ENCODE measurements around the gene TTC31.
A peak's percentile ranks its signal among the peaks of the same experiment; 100 is the strongest.
"Not testable (repeated sequence)": the region's sequence is repeated elsewhere in the genome, so short reads cannot be mapped to it uniquely, and the experiment has no call there.

Gene TTC31

GRCh38 chr2:74457549-74458131 lies 25.2 kb upstream of the TTC31 start:
- DNase-seq = peak; percentile 74

DNA sequence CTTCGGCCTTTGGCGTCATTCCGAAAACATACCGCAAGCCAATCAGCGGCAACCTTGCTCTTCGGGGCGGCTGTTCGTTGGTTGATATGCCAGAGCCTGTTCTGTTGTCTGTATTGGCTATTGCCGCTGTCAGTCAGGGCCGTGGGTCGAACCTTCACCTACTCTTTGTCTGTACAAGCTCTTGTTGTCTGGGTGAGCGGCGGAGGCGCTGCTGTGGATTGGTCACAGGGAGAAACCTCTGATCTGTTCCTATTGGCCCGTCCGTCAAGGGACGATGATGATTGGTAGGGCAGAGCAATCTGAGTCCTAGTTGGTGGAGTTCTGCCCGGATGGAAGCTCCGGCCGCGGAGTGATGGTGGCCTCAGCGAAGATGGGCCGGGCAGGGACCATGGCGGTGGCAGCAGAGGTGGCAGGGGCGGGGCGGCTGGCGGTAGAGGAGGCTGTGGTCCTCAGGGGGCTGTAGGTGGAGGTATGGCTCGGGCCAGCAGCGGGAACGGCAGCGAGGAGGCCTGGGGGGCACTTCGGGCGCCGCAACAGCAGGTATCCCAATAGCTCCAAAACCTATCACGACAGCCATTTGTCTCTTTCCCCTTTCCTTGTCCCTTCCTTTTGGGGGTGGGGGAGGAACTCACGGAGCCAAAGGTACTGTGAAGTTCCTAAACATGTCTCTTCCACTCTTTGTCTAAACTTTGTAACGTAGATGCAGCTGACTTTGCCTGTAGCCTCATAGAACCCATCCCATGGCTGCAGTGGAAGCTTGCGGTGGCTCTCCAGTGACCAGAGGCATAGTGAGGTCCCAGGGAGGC lies 24.5 kb upstream of the TTC31 start, which contains the start of gene WBP1:
WBP1 (plus strand) TSS at position 307 of the 806 bp plus-strand sequence; CDS start at position 472, 165 bp downstream.
- DNase-seq = peak; percentile 99

- DNase-seq = no peak
These were observed 23.9 kb upstream of the TTC31 start for GRCh38 chr2:74458938-74459363.

- DNase-seq = not testable (repeated sequence)
These were observed 23.3 kb upstream of the TTC31 start for GRCh38 chr2:74459503-74460118.

GRCh38 chr2:74460187-74460586 lies 22.7 kb upstream of the TTC31 start:
- not testable (repeated sequence) for DNase-seq

- no peak for DNase-seq
These were observed 21.5 kb upstream of the TTC31 start for GRCh38 chr2:74461187-74462053.

DNA sequence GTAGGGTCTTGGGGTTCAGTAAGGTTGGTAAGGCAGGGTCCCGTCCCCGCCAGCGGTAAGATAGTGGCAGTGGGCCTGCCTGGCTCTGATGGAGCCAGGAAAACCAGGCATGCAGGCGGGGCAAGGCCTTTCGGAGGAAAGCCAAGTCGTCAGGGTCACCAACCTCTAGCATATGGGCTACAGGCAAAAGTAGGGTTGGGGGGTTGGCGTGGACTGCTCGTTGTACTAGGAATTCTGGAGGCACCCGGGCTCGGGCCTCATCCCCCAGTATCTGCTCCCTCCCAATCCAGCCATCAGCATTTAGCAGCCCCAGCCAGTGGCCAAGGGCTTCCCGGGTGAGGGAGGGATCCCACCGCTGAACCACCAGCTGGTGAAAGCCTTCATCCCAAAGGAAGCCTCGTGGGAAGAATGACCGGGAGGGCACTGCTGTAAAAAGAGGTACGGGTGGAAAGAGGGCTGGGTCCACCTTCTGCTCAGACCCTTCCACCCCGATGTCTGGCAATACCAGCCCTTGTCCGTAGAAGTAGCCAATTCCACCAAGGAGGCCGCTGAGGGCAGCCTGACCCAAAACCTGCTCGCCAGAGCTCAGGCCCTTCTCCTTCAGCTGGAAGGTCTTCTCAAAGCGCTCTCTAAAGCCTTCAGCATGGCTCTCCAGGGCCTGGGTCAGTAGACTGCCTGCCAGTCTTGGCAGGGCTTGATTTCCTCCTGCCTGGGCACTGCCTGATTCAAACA lies 20.7 kb upstream of the TTC31 start:
- no peak for DNase-seq

DNA sequence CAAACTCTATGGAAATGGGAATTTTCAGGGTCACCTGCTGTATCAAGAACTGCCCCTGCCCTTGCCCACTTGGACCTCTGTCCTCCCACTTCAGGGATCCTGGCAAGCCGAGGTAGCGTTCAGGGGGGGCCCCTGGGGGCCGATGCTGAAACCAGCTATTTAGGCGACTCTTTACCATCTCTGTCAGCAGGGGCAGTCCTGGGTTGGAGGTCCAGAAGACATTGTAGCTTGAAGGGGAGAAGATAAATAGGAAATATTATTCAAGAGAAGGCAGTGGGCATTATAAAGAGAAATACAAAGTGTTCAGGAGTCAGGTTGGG lies 20.1 kb upstream of the TTC31 start:
- DNase-seq = no peak

DNA sequence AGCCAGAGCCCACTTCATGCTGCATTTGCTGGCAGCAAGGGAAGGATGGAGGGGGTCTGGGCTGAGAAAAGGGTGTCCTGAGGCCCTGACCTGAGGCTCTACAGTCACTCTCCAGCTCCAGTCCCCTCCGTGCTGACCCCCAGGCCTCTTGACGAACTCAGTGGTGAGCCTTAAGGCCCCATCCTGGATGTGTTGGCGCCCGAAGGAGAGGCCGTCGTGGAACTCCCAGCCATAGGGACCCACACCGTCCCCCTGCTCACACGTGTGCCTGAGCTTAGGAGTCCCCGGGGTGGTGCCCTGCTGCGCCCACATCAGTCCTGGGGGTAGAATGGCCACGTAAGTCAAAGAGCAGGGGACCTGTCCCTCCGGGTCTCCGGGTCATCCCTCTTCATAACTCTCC lies 18.5 kb upstream of the TTC31 start:
- DNase-seq = no peak

GRCh38 chr2:74470742-74471141 lies 12.1 kb upstream of the TTC31 start:
- not testable (repeated sequence) for DNase-seq

GRCh38 chr2:74471332-74472065 lies 11.4 kb upstream of the TTC31 start:
- no peak for DNase-seq

DNA sequence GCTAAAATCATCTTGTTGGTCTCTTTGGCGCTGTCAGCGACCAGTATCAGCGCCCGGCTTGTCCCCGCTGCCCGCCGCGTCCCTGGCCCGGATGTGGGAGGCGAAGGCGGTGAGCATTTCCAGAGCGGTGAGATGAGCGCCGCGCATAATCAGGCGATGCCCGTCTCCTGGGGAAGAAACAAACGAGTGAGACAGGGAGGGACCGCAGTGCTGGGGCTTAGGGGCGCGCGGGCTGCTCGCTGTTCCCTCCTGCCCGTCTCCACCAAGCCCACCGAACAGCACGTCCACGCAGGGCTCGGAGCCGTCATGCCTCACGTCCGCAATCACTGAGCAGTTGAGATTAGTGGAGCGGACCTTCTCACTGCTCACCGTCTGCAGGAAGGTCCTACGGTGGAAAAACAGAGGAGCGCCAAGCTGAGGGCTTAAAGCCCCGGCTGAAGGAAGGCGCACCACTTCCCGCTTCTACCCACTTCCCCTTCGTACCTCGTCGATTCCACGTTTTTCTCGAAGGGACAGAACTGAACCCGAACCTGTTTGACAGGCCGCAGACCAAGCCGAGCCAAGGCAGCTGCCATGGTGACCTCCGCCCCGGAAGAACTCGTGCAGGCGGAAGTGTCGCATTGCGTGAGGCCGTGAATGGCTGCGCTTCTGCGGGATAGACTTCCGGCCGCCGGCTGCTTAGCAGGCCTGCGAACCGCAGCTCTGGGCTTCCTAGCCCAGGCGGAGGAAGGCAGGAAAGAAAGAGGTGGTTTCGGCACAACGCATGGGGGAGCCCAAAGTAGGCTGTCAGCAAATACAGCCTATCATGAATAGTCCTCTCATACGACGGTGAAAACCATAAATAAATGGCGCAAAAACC lies 10.6 kb upstream of the TTC31 start, which contains the start of gene MRPL53:
MRPL53 (minus strand) TSS at position 595 of the 859 bp plus-strand sequence; CDS start at position 575, 20 bp downstream.
- peak; percentile 89 for DNase-seq

- no peak for DNase-seq
These were observed 10.0 kb upstream of the TTC31 start for GRCh38 chr2:74472945-74473258.

DNA sequence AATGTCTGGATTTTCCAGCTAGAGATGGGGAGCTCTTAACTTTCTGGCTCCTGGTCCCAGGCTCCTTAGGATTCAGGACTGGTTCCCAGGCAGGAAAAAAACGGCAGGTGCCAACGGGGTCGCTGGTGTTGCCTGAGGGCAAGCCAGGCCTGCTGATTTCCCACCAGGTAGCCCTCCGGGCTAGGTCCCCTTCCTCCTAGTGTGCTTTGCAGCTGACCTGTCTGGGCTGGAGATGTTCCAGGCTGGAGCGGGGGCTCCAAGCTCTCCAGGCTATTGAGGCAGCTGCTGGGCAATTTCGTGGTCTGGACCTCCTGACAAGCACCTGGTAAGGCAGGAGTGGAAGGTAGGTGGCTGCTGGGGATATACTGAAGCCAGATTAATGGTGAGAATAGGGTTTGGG lies 8.4 kb upstream of the TTC31 start:
- DNase-seq = no peak

- no peak for DNase-seq
These were observed 8.0 kb upstream of the TTC31 start for GRCh38 chr2:74474899-74475298.

DNA sequence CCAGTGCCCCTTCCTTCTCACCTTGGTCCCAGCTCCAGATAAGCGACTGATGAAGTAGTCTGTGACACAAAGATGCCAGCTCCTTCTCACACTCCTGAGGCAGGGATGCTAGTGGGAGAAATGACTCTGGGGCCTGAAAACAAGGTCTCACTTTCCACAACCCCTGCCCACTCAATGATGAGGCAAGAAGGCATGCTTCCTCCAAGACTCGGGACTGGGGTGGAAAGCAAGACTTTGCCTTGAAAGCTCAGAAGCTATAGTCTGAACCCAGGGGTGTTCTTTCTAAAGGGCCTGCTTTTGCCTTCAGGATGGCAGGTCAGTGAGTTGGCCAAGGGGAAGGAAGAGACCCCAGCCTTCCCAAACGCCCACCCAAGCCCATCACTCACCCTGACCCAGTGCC lies 1.4 kb upstream of the TTC31 start:
- no peak for DNase-seq

DNA sequence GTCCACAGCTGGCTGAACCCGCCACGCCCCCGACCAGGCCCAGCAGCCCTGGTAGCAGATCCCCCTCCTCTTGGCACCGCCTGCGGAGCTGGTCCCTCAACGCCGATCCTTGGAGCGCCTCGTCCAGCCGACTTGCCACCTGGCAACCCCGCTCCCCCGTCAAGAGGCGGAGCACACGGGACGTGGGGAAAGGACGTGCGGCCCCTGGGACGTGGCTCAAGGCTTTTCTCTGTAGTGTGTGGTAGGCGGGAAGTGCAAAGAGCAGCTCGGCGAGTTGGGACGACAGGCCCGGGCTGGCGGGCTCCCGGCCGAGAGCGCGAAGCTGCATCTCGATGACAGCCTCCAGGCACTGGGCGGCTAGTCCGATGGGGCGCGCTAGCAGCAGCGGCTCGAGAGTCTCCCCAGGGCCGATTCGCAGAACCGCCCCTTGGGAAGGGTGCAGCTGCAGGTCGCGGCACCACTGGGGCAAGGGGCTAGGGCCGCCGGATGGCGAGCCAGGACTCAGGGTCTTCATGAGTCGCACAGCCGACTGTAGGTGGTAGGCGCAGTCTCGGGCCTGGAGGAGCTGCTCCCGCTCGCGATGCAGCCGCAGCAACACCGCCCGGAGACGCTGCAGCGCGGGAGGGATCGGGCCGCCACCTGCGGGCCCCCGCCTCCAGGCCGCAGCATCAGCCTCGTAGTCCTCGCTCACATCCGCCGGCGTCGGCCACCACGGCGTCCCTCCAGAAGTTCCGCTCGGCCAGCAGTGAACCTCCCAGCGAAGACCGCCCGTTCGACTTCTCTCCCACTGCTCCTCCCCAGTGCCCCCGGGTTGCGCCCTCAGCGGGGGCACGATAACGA lies 700 bp upstream of the TTC31 start:
- peak; percentile 53 for DNase-seq

- not testable (repeated sequence) for DNase-seq
These were observed 839 bp downstream of the TTC31 start for GRCh38 chr2:74483675-74484164.

GRCh38 chr2:74486141-74486540 lies 3.3 kb downstream of the TTC31 start:
- no peak for DNase-seq

Data from NCI-H1105 treated with DMSO at 0.1 percent for 48 hours (cell line).